ENCODE results near the gene BBS2. TPM values are rescaled to one million over a fixed set of nuclear protein-coding genes. Genes with fewer than 3 reads are reported as not detected.

BBS2 gene
- total and polyA plus RNA-seq, 2 of the 13 experiments (the other 11 are each of a cell fraction or from before 2014, with no cell fraction given) = 59.7 to 68.3 TPM

DNA sequence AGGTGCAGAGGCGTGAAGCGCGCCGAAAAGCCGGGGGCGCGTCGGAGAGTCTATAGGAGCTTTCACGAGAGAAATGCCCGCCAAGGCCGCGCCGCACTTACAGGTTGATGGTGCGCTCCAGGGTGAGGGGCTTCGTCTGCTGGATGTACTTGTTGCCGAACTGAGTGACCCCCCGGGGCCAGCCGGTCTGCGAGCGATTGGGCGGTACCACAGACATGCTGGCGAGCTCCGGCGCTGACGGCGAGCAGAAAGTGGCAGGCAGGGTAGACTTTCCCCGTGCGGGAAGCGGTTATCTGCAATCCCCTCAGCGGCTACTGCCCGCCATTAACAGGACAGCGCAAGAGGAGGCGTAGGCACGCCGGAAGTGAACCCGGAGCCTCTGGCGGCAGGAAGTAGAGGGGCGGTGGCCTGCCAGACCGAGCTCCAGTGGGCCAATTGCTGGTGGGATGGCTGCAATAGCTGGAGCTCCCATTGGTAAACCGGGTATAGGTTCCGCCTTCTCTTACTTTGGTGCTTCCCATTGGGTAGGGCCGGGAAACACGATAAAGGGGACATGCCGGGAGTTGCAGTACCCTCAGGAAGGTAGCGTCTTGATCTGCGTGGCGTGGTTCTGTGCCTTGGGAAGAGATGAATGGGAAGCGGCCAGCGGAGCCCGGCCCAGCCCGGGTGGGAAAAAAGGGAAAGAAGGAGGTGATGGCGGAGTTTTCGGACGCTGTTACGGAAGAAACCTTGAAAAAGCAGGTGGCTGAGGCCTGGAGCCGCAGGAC is 68.7 kb downstream of the BBS2 start, which contains the start of the genes NUDT21 and OGFOD1 (continued):
- TF ChIP-seq, protein P1, sequence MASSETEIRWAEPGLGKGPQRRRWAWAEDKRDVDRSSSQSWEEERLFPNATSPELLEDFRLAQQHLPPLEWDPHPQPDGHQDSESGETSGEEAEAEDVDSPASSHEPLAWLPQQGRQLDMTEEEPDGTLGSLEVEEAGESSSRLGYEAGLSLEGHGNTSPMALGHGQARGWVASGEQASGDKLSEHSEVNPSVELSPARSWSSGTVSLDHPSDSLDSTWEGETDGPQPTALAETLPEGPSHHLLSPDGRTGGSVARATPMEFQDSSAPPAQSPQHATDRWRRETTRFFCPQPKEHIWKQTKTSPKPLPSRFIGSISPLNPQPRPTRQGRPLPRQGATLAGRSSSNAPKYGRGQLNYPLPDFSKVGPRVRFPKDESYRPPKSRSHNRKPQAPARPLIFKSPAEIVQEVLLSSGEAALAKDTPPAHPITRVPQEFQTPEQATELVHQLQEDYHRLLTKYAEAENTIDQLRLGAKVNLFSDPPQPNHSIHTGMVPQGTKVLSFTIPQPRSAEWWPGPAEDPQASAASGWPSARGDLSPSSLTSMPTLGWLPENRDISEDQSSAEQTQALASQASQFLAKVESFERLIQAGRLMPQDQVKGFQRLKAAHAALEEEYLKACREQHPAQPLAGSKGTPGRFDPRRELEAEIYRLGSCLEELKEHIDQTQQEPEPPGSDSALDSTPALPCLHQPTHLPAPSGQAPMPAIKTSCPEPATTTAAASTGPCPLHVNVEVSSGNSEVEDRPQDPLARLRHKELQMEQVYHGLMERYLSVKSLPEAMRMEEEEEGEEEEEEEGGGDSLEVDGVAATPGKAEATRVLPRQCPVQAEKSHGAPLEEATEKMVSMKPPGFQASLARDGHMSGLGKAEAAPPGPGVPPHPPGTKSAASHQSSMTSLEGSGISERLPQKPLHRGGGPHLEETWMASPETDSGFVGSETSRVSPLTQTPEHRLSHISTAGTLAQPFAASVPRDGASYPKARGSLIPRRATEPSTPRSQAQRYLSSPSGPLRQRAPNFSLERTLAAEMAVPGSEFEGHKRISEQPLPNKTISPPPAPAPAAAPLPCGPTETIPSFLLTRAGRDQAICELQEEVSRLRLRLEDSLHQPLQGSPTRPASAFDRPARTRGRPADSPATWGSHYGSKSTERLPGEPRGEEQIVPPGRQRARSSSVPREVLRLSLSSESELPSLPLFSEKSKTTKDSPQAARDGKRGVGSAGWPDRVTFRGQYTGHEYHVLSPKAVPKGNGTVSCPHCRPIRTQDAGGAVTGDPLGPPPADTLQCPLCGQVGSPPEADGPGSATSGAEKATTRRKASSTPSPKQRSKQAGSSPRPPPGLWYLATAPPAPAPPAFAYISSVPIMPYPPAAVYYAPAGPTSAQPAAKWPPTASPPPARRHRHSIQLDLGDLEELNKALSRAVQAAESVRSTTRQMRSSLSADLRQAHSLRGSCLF (CRISPR knock-in tag; IDR thresholded peaks at IDR 0.05; ENCODE audit: borderline replicate concordance) = no peak
- TF ChIP-seq ZFYVE20 (CRISPR knock-in tag; IDR thresholded peaks at IDR 0.05; ENCODE audit: borderline replicate concordance, low read depth) (no peak), NFYB (CRISPR knock-in tag; IDR thresholded peaks at IDR 0.05) (peak; percentile 98), IRX3 (CRISPR knock-in tag; IDR thresholded peaks at IDR 0.05; ENCODE audit: borderline replicate concordance, low read depth) (no peak), ZNF296 (CRISPR knock-in tag; conservative IDR thresholded peaks at IDR 0.05) (no peak), GFI1 (CRISPR knock-in tag; IDR thresholded peaks at IDR 0.05; ENCODE audit: borderline replicate concordance) (peak; percentile 64; the same call in 1 of the 2 replicates), TBP (CRISPR knock-in tag; IDR thresholded peaks at IDR 0.05) (no peak), ZNF552 (CRISPR knock-in tag; IDR thresholded peaks at IDR 0.05; ENCODE audit: borderline replicate concordance) (0 out of 2 replicates have a peak, but pooled peaks have one; percentile 23), RCOR2 (CRISPR knock-in tag; IDR thresholded peaks at IDR 0.05) (no peak), KDM5B (CRISPR knock-in tag; IDR thresholded peaks at IDR 0.05; ENCODE audit: borderline replicate concordance) (peak; percentile 77; the same call in 1 of the 2 replicates), IKZF1 (IDR thresholded peaks at IDR 0.05) (no peak), ZMYM2 (CRISPR knock-in tag; IDR thresholded peaks at IDR 0.05) (no peak), ZNF761 (CRISPR knock-in tag; conservative IDR thresholded peaks at IDR 0.05) (no peak), HES4 (CRISPR knock-in tag; IDR thresholded peaks at IDR 0.05; ENCODE audit: borderline replicate concordance) (peak; percentile 56; the same call in 1 of the 2 replicates), HOXA7 (CRISPR knock-in tag; IDR thresholded peaks at IDR 0.05) (no peak)
- TF ChIP-seq, protein P2, sequence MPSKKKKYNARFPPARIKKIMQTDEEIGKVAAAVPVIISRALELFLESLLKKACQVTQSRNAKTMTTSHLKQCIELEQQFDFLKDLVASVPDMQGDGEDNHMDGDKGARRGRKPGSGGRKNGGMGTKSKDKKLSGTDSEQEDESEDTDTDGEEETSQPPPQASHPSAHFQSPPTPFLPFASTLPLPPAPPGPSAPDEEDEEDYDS (CRISPR knock-in tag; IDR thresholded peaks at IDR 0.05) = peak; percentile 90; the same call in 1 of the 2 replicates
- TF ChIP-seq, protein P3, sequence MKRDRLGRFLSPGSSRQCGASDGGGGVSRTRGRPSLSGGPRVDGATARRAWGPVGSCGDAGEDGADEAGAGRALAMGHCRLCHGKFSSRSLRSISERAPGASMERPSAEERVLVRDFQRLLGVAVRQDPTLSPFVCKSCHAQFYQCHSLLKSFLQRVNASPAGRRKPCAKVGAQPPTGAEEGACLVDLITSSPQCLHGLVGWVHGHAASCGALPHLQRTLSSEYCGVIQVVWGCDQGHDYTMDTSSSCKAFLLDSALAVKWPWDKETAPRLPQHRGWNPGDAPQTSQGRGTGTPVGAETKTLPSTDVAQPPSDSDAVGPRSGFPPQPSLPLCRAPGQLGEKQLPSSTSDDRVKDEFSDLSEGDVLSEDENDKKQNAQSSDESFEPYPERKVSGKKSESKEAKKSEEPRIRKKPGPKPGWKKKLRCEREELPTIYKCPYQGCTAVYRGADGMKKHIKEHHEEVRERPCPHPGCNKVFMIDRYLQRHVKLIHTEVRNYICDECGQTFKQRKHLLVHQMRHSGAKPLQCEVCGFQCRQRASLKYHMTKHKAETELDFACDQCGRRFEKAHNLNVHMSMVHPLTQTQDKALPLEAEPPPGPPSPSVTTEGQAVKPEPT (CRISPR knock-in tag; IDR thresholded peaks at IDR 0.05; ENCODE audit: low read depth) = no peak
- TF ChIP-seq, protein P4, sequence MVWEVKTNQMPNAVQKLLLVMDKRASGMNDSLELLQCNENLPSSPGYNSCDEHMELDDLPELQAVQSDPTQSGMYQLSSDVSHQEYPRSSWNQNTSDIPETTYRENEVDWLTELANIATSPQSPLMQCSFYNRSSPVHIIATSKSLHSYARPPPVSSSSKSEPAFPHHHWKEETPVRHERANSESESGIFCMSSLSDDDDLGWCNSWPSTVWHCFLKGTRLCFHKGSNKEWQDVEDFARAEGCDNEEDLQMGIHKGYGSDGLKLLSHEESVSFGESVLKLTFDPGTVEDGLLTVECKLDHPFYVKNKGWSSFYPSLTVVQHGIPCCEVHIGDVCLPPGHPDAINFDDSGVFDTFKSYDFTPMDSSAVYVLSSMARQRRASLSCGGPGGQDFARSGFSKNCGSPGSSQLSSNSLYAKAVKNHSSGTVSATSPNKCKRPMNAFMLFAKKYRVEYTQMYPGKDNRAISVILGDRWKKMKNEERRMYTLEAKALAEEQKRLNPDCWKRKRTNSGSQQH (CRISPR knock-in tag; IDR thresholded peaks at IDR 0.05; ENCODE audit: low read depth) = peak; percentile 91; the same call in 1 of the 2 replicates
- TF ChIP-seq, protein P5, sequence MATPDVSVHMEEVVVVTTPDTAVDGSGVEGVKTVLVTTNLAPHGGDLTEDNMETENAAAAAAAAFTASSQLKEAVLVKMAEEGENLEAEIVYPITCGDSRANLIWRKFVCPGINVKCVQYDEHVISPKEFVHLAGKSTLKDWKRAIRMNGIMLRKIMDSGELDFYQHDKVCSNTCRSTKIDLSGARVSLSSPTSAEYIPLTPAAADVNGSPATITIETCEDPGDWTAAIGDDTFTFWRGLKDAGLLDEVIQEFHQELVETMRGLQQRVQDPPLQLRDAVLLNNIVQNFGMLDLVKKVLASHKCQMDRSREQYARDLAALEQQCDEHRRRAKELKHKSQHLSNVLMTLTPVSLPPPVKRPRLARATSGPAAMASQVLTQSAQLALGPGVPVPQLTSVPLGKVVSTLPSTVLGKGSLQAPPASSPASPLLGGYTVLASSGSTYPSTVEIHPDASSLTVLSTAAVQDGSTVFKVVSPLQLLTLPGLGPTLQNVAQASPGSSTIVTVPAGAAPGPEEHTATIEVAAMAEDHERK (CRISPR knock-in tag; IDR thresholded peaks at IDR 0.05; ENCODE audit: low read depth) = peak; percentile 79

Measured in HepG2 (cell line).